OCI-M1 (cell line): ENCODE measurements around the gene VEGFD.
"Not testable (repeated sequence)": the region's sequence is repeated elsewhere in the genome, so short reads cannot be mapped to it uniquely, and the experiment has no call there.

Experiments used
- DNase-seq: peaks from one replicate; lab custom pipeline; 2025; lab: John Stamatoyannopoulos, UW

The VEGFD gene

GRCh38 chrX:15305899-15306298 is 78.3 kb downstream of the VEGFD start:
- DNase-seq, result not testable (repeated sequence)

- DNase-seq, result peak; percentile 38
Observed at GRCh38 chrX:15301924-15302323, 82.3 kb downstream of the VEGFD start.

GRCh38 chrX:15299941-15300851 is 84.0 kb downstream of the VEGFD start:
- peak; percentile 40 for DNase-seq

GRCh38 chrX:15298780-15299179 is 85.4 kb downstream of the VEGFD start:
- no peak for DNase-seq

GRCh38 chrX:15298201-15298600 is 86.0 kb downstream of the VEGFD start:
- no peak for DNase-seq
